ENCODE data around the gene MKRN1. TPM values are rescaled to one million over a fixed set of nuclear protein-coding genes. Genes with fewer than 3 reads are reported as not detected.

The MKRN1 gene
- total and polyA plus RNA-seq, 2 of the 4 experiments (the other 2 are of a cell fraction): 47.2 to 83.0 TPM

DNA sequence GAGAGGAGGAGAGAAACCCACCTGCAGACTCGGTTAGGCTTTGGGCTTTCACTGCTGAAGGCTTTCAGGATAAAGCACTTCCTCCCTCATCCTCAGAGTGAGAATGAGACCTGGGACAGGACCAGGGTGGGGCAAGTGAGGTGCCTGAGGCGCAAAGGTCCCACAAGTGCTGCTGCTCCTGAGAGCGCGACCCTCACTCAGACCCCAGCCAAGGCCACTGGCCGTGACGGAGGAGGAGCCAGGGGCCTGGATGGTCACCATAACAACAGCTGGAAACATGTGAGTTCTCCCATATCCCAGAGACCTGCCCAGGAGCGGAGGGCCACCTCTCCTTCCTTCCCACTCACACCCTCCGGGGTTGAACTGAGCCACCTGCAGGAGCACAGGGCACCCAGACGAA lies 46.9 kb upstream of the MKRN1 start (continued):
- TF ChIP-seq BHLHE40 (IDR thresholded peaks at IDR 0.05; ENCODE audit: low read depth, low read length) (no peak), NFE2L2 (IDR thresholded peaks at IDR 0.05; ENCODE audit: low read depth, low read length) (no peak), MAZ (IDR thresholded peaks at IDR 0.05; ENCODE audit: borderline replicate concordance, low read depth, low read length) (no peak), CTCF (conservative IDR thresholded peaks at IDR 0.05; ENCODE audit: low read depth, low read length) (no peak), POLR2A (IDR thresholded peaks at IDR 0.05; ENCODE audit: low read depth, low read length) (no peak)

DNA sequence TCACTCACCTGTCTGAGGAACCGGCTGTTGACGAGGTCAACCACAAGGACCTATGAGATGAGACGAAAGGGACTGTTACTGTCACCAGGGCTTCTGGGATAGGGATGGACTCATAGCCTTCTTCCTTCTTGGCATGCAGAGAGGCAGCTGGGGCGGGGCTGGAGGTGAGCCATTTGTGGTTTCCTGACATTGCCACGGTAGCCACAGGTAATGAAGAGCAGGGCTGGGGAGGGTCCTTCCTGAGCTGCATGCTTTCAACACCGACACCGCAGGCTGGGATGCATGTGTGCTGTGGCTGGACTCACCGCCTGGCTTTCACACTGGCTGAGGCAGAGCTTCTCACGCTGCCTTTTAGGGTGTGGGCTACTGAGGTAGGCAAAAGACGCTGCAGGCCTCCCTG lies 46.4 kb upstream of the MKRN1 start:
- Histone ChIP-seq H4K5ac (ENCODE audit: low read depth, low read length) (no peak overlapping the region), H3K4me2 (ENCODE audit: low read depth, low read length) (no peak overlapping the region), H2BK20ac (ENCODE audit: low read depth, low read length) (no peak overlapping the region), H2BK15ac (ENCODE audit: low read depth, low read length) (no peak overlapping the region), H3K27ac (ENCODE audit: insufficient read depth, low read length) (no peak overlapping the region), H4K20me1 (ENCODE audit: insufficient read depth, low read length) (peaks cover 4% of the 10 kb centered on the region; the same call in 1 of the 2 replicates), H3K9me3 (ENCODE audit: control insufficient read depth, insufficient read depth, low read length) (no peaks in the 10 kb centered on the region), H3K4me3 (ENCODE audit: insufficient read depth, low read depth, low read length) (no peak overlapping the region), H2AK5ac (ENCODE audit: low read depth, low read length) (peak overlapping the region; percentile 14; the same call in 1 of the 2 replicates), H3K4ac (ENCODE audit: low read depth, low read length) (no peak overlapping the region), H2BK120ac (ENCODE audit: low read depth, low read length) (no peak overlapping the region), H3K14ac (replicated peaks; ENCODE audit: low read depth, low read length) (no peak overlapping the region), H3K18ac (ENCODE audit: low read depth, low read length) (no peak overlapping the region), H2AFZ (replicated peaks; ENCODE audit: low read length, poor library complexity) (peak overlapping the region; percentile 39), H3K27me3 (ENCODE audit: control insufficient read depth, insufficient read depth, low read length) (no peaks in the 10 kb centered on the region), H3K4me1 (ENCODE audit: control insufficient read depth, insufficient read depth, low read length) (peaks cover 4% of the 10 kb centered on the region; the same call in 1 of the 2 replicates), H2BK5ac (ENCODE audit: low read depth, low read length, poor library complexity, severe bottlenecking) (no peak overlapping the region), H3K79me1 (ENCODE audit: low read depth in 1 of 2, low read length in 2 of 2) (no peaks in the 10 kb centered on the region; a peak in 1 of 4 replicates), H3K36me3 (ENCODE audit: control insufficient read depth, insufficient read depth, low read length) (peaks cover 33% of the 10 kb centered on the region), H4K91ac (ENCODE audit: insufficient read depth, low read depth, low read length) (no peak overlapping the region), H3K23ac (ENCODE audit: low read depth, low read length) (no peak overlapping the region), H4K8ac (ENCODE audit: low read depth in 2 of 2, low read length in 2 of 2) (no peak overlapping the region), H3K9ac (ENCODE audit: low read depth, low read length) (no peak overlapping the region), H3K9me1 (ENCODE audit: insufficient read depth, low read length) (peaks cover 13% of the 10 kb centered on the region), H2AK9ac (replicated peaks; ENCODE audit: low read depth, low read length, poor library complexity) (no peak overlapping the region), H3K56ac (ENCODE audit: extremely low read depth, insufficient read depth, low read length) (no peak overlapping the region)
- TF ChIP-seq RAD21 (IDR thresholded peaks at IDR 0.05; ENCODE audit: low read length) (no peak), RFX5 (IDR thresholded peaks at IDR 0.05; ENCODE audit: low read depth, low read length) (no peak), CHD1 (IDR thresholded peaks at IDR 0.05; ENCODE audit: low read depth, low read length) (no peak)
- WGBS, 2 experiments (ENCODE audit: extremely low coverage in 2 of 2, insufficient read length in 1 of 2): 81% methylated on average over 4 of the region's 10 CpGs; no CpG with 5 or more reads in 1 of the 2 experiments
- ATAC-seq (ENCODE audit: low read depth) (no peak), DNase-seq (no peak)
- CTCF ChIA-PET: no interaction called here
- in situ Hi-C loops (cut with MboI; ENCODE audit: low sequenced_read_pairs): no loop called here
- dilution Hi-C loops (cut with HindIII; ENCODE audit: low sequenced_read_pairs, unreplicated experiment): no loop called here
- intact Hi-C loops (cut with micrococcal nuclease): no loop called here
- POLR2A ChIA-PET (ENCODE audit: unreplicated experiment): no interaction called here
- BruUV-seq (replicated peaks): no TSS peak

Data from IMR-90 (cell line).